Activated CD4-positive, alpha-beta T cell treated with anti-CD3 and anti-CD28 coated beads, Interleukin-2, amount 50 U/mL, for 48 hours (primary cell): ENCODE results near the gene ZFAND2B.
"Not testable (repeated sequence)": the region's sequence is repeated elsewhere in the genome, so short reads cannot be mapped to it uniquely, and the experiment has no call there.

ENCODE experiments used
- DNase-seq, 2 experiments: peaks; one replicate each; pipeline ENCODE4 v3.0.0-alpha.2; 2020

ZFAND2B gene

GRCh38 chr2:219251656-219252055 is 45.1 kb downstream of the ZFAND2B start:
- DNase-seq: no peak

- DNase-seq: peak; percentile 41 to 48
These were observed 45.5 kb downstream of the ZFAND2B start for GRCh38 chr2:219252084-219252483.

GRCh38 chr2:219252570-219252899 is 46.0 kb downstream of the ZFAND2B start:
- no peak for DNase-seq

GRCh38 chr2:219252900-219253752 is 46.5 kb downstream of the ZFAND2B start, which contains the start of gene TUBA4B:
TUBA4B (plus strand) TSS chr2:219253243; CDS start chr2:219253408, 165 bp downstream.
- DNase-seq: peak; percentile 64 to 69

- peak; percentile 88 to 90 for DNase-seq
These were observed 47.4 kb downstream of the ZFAND2B start, which contains the start of gene TUBA4A for GRCh38 chr2:219253753-219254589. TUBA4A (minus strand) TSS chr2:219253918; CDS start chr2:219253858, 60 bp downstream.

GRCh38 chr2:219254590-219255201 is 48.1 kb downstream of the ZFAND2B start:
- DNase-seq: peak; percentile 38 to 50

- DNase-seq: not testable (repeated sequence)
These were observed 52.4 kb downstream of the ZFAND2B start for GRCh38 chr2:219258942-219259341.
